HepG2 (cell line): Measurements from ENCODE around the gene CBX5. TPM values are rescaled to one million over a fixed set of nuclear protein-coding genes. Genes with fewer than 3 reads are reported as not detected.

Source experiments
- ATAC-seq: fragments of 200-7000 bp; cut with Tn5 transposase; 3 replicates; pipeline ENCODE4 v1.9.1; 2020; ENCODE audit warnings: mild to moderate bottlenecking, moderate library complexity
- BruUV-seq: library from RNA; stranded (reverse); fragments of 400-500 nt; replicated peaks from 2 replicates; lab custom pipeline; 2021; lab: Mats Ljungman, UMichigan
- CTCF ChIA-PET: fragments of 300-600 bp; formaldehyde crosslinking; extraction: SDS; loops from one replicate; lab custom pipeline; 2021; ENCODE audit warnings: low total read pairs, inconsistent platforms, low intra/inter-chr PET ratio; lab: Yijun Ruan, JAX
- POLR2A ChIA-PET: fragments of 350-600 bp; sonication (Branson Sonifier 250); formaldehyde crosslinking; loops from one replicate; lab custom pipeline; 2020; ENCODE audit warnings: antibody characterized with exemption, inconsistent platforms; lab: Yijun Ruan, JAX
- DNase-seq: peaks from one replicate; pipeline ENCODE4 v3.0.0-alpha.2; 2015; ENCODE audit warnings: low spot score
- FAIRE-seq: peaks from 3 replicates; lab custom pipeline; 2011; peaks lifted over from hg19 to GRCh38; lab: Jason Lieb, UNC
- H2AFZ ChIP-seq: one replicate; pipeline ENCODE4 v1.6.1; 2011; ENCODE audit warnings: low read length, inconsistent platforms
- H3K27ac ChIP-seq: fragments of 300-600 bp; 3 replicates; pipeline ENCODE4 v1.8.0; 2011; ENCODE audit warnings: mixed run types, mild to moderate bottlenecking, mixed read lengths, low read length, inconsistent platforms; ENCODE audit not compliant: insufficient read depth; ENCODE audit errors: extremely low read length
- H3K27me3 ChIP-seq, 2 experiments: fragments of 200-600 bp in 1 of 2; 2 replicates in 1 of 2; 3 replicates in 1 of 2; pipeline versions ENCODE4 v1.6.0 to v1.8.0; 2011; ENCODE audit warnings: low read length in 2 of 2, mild to moderate bottlenecking in 2 of 2, moderate library complexity in 2 of 2, inconsistent platforms in 1 of 2; ENCODE audit not compliant: insufficient read depth in 2 of 2, control insufficient read depth in 1 of 2
- H3K36me3 ChIP-seq, 2 experiments: fragments of 200-600 bp in 1 of 2; replicated peaks in 1 of 2; 2 replicates in 1 of 2; 3 replicates in 1 of 2; pipeline versions ENCODE4 v1.5.1 to v1.8.0; 2011; ENCODE audit warnings: low read length in 2 of 2, inconsistent platforms in 1 of 2; ENCODE audit not compliant: insufficient read depth in 2 of 2, control insufficient read depth in 1 of 2
- H3K4me1 ChIP-seq: 2 replicates; pipeline ENCODE4 v1.5.1; 2012; ENCODE audit warnings: low read length, inconsistent platforms; ENCODE audit not compliant: insufficient read depth
- H3K4me2 ChIP-seq: 2 replicates; pipeline ENCODE4 v1.6.0; 2011; ENCODE audit warnings: low read depth, low read length, inconsistent platforms
- H3K4me3 ChIP-seq, 3 experiments: fragments of 200-600 bp in 1 of 3; sonication (generic), shearing (Covaris generic) in 1 of 3; replicated peaks in 1 of 3; 2 replicates each; pipeline ENCODE4 v1.5.1; 2011 to 2016; ENCODE audit warnings: low read length in 3 of 3, inconsistent platforms in 2 of 3, low read depth in 2 of 3, mild to moderate bottlenecking in 2 of 3, control low read depth in 1 of 3, mixed read lengths in 1 of 3; ENCODE audit not compliant: insufficient read depth in 1 of 3
- H3K79me2 ChIP-seq: one replicate; pipeline ENCODE4 v1.6.1; 2011; ENCODE audit warnings: low read length, inconsistent platforms; ENCODE audit not compliant: insufficient read depth
- H3K9ac ChIP-seq: 2 replicates; pipeline ENCODE4 v1.6.0; 2011; ENCODE audit warnings: mild to moderate bottlenecking, low read depth, low read length, inconsistent platforms; ENCODE audit not compliant: insufficient read depth
- H3K9me3 ChIP-seq: 2 replicates; pipeline ENCODE4 v1.5.1; 2012; ENCODE audit warnings: mild to moderate bottlenecking, low read length
- H4K20me1 ChIP-seq: 2 replicates; pipeline ENCODE4 v1.6.0; 2011; ENCODE audit warnings: inconsistent platforms, mild to moderate bottlenecking, low read length, moderate library complexity; ENCODE audit not compliant: insufficient read depth
- CCAR2 ChIP-seq: fragments of 200-400 bp; formaldehyde crosslinking; optimal IDR thresholded peaks from 2 replicates; pipeline ENCODE3; 2018; ENCODE audit warnings: low read depth, mild to moderate bottlenecking, low read length, moderate library complexity
- DRAP1 ChIP-seq: IDR thresholded peaks from 2 replicates; pipeline ENCODE4 v1.6.1; 2016; ENCODE audit warnings: missing genetic modification reagents, missing compliant biosample characterization
- EED ChIP-seq: sonication (generic); formaldehyde crosslinking; IDR thresholded peaks from 2 replicates; pipeline ENCODE4 v1.5.0; 2020; ENCODE audit warnings: mild to moderate bottlenecking, missing genetic modification reagents
- KDM5A ChIP-seq: fragments of 200-600 bp; sonication (generic); IDR thresholded peaks from 2 replicates; pipeline ENCODE4 v1.7.0; 2018; ENCODE audit warnings: antibody characterized with exemption, mild to moderate bottlenecking, low read length, borderline replicate concordance
- PPARG ChIP-seq: conservative IDR thresholded peaks from 2 replicates; pipeline ENCODE4 v1.6.1; 2016; ENCODE audit warnings: missing biosample characterization, missing genetic modification reagents
- THRA ChIP-seq: sonication (generic); formaldehyde crosslinking; IDR thresholded peaks from 2 replicates; pipeline ENCODE4 v1.4.0; 2020; ENCODE audit warnings: missing genetic modification reagents, borderline replicate concordance
- ZFP62 ChIP-seq: sonication (generic); formaldehyde crosslinking; IDR thresholded peaks from 2 replicates; pipeline ENCODE4 v1.4.0; 2020; ENCODE audit warnings: missing genetic modification reagents
- ZNF530 ChIP-seq: sonication (generic); formaldehyde crosslinking; IDR thresholded peaks from 2 replicates; pipeline ENCODE4 v1.5.0; 2020; ENCODE audit warnings: low read depth, mild to moderate bottlenecking, missing genetic modification reagents
- ZNF766 ChIP-seq: sonication (generic); formaldehyde crosslinking; IDR thresholded peaks from 2 replicates; pipeline ENCODE4 v1.5.0; 2020; ENCODE audit warnings: missing genetic modification reagents, borderline replicate concordance
- WGBS: methylation state at CpG from one replicate; pipeline ENCODE4 v1.1.6; 2017; ENCODE audit warnings: low lambda C conversion rate; 5-methylcytosine and 5-hydroxymethylcytosine counted together
- in situ Hi-C: cut with HindIII; loops from 2 replicates; pipeline ENCODE4 v1.10.0; 2017; ENCODE audit warnings: low pct_unique_long_range_greater_than_20kb; ENCODE audit not compliant: extremely low pct_ligation_motif_present
- intact Hi-C: fragments of 100-400 bp; cut with micrococcal nuclease; formaldehyde crosslinking; loops from one replicate; pipeline ENCODE4 v1.10.0; 2022; ENCODE audit not compliant: unreplicated experiment
- polyA plus RNA-seq, 8 experiments: library from polyadenylated mRNA; depleted of rRNA in 3 of 8; stranded (reverse) in 7 of 8; unstranded in 1 of 8; fragments of >200 nt; fragmentation: Illumina TruSeq in 4 of 8; extraction: Trizol in 4 of 8; gene quantifications; 2 replicates each; pipeline versions ENCODE4 v1.2.1 to v1.2.3, GENCODE V29; 2011 to 2016; ENCODE audit warnings: low read depth in 4 of 8, missing spikeins in 1 of 8, mixed read lengths in 1 of 8; ENCODE audit not compliant: insufficient read depth in 1 of 8
- total RNA-seq, 5 experiments: library from RNA; depleted of rRNA; stranded (reverse); fragments of >200 nt; fragmentation: Illumina TruSeq; extraction: Trizol; gene quantifications; 2 replicates each; pipeline ENCODE4 v1.2.3, GENCODE V29; 2016; ENCODE audit warnings: low read depth in 1 of 5
- TF ChIP-seq, protein P1 (sequence below), 2 experiments: IDR thresholded peaks; 2 replicates each; pipeline ENCODE4 v1.6.1; 2011 to 2012; ENCODE audit warnings: low read length in 2 of 2, borderline replicate concordance in 1 of 2, low read depth in 1 of 2, mild to moderate bottlenecking in 1 of 2, moderate library complexity in 1 of 2
- TF ChIP-seq, protein P2 (sequence below): IDR thresholded peaks from 2 replicates; pipeline ENCODE4 v1.6.1; 2016
- TF ChIP-seq, protein P3 (sequence below): sonication (generic); formaldehyde crosslinking; IDR thresholded peaks from 2 replicates; pipeline ENCODE4 v1.5.0; 2020; ENCODE audit warnings: missing genetic modification reagents
- TF ChIP-seq, protein P4 (sequence below): sonication (generic); formaldehyde crosslinking; IDR thresholded peaks from 2 replicates; pipeline ENCODE4 v1.5.1; 2020; ENCODE audit warnings: missing genetic modification reagents, mild to moderate bottlenecking, borderline replicate concordance

CBX5 gene
- total and polyA plus RNA-seq, 2 of the 13 experiments (the other 11 are each of a cell fraction or from before 2014, with no cell fraction given) = 16.0 to 22.2 TPM

DNA sequence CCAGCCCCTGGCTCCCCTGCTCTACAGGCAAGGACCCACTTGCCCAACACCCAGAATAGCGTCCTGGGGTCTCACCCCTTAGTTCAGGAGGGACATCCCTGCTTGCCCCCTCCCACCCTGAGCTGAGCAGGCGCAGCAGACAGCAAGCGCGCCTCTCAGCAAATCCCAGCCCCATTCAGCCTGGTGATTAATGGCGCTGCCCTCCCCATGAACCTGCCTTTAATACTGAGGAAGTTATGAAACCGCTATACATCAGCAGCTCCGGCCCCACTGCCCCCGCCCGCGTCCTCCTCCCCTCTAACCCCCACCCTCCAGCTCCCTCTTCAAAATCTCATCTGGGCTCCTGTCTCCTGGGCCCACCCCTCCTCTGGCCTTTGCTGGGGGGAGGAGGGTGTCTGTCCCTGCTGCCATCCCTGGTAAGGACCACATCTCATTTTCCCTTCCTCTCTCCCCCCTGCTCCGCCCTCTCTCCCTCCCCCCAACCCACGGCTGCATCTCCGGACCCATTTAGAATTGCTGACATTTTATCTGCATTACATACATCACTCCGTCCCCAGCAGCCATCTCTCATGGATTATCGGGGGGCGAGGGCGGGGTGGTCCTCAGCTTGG lies 84.1 kb downstream of the CBX5 start:
- CTCF ChIA-PET = no interaction called here
- Histone ChIP-seq H3K4me3 (no peak overlapping the region), H3K9me3 (no peaks in the 10 kb centered on the region), H4K20me1 (no peaks in the 10 kb centered on the region), H2AFZ (no peak overlapping the region), H3K79me2 (no peaks in the 10 kb centered on the region), H3K4me1 (peaks cover 19% of the 10 kb centered on the region), H3K9ac (no peak overlapping the region), H3K36me3 (no peaks in the 10 kb centered on the region), H3K27ac (no peak overlapping the region), H3K4me2 (no peak overlapping the region), H3K27me3 (peaks cover 0 to 32% of the 10 kb centered on the region in 2 experiments; a peak in 3 of 5 replicates)
- ATAC-seq = no peak
- no peak for FAIRE-seq
- POLR2A ChIA-PET = no interaction called here
- no TSS peak for BruUV-seq
- in situ Hi-C loops = no loop called here
- intact Hi-C loops = no loop called here
- WGBS = 26% methylated on average over 17 of the region's 17 CpGs
- no peak for DNase-seq
- TF ChIP-seq ZNF530 (CRISPR knock-in tag) = no peak
- TF ChIP-seq PPARG = no peak
- TF ChIP-seq, protein P1, sequence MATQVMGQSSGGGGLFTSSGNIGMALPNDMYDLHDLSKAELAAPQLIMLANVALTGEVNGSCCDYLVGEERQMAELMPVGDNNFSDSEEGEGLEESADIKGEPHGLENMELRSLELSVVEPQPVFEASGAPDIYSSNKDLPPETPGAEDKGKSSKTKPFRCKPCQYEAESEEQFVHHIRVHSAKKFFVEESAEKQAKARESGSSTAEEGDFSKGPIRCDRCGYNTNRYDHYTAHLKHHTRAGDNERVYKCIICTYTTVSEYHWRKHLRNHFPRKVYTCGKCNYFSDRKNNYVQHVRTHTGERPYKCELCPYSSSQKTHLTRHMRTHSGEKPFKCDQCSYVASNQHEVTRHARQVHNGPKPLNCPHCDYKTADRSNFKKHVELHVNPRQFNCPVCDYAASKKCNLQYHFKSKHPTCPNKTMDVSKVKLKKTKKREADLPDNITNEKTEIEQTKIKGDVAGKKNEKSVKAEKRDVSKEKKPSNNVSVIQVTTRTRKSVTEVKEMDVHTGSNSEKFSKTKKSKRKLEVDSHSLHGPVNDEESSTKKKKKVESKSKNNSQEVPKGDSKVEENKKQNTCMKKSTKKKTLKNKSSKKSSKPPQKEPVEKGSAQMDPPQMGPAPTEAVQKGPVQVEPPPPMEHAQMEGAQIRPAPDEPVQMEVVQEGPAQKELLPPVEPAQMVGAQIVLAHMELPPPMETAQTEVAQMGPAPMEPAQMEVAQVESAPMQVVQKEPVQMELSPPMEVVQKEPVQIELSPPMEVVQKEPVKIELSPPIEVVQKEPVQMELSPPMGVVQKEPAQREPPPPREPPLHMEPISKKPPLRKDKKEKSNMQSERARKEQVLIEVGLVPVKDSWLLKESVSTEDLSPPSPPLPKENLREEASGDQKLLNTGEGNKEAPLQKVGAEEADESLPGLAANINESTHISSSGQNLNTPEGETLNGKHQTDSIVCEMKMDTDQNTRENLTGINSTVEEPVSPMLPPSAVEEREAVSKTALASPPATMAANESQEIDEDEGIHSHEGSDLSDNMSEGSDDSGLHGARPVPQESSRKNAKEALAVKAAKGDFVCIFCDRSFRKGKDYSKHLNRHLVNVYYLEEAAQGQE (IDR thresholded peaks at IDR 0.05; ENCODE audit: borderline replicate concordance in 1 of 2, low read depth in 1 of 2, low read length in 2 of 2) = no peak
- TF ChIP-seq DRAP1 (CRISPR knock-in tag) = no peak
- TF ChIP-seq EED (CRISPR knock-in tag) = no peak
- TF ChIP-seq ZFP62 (CRISPR knock-in tag) = no peak
- TF ChIP-seq, protein P2, sequence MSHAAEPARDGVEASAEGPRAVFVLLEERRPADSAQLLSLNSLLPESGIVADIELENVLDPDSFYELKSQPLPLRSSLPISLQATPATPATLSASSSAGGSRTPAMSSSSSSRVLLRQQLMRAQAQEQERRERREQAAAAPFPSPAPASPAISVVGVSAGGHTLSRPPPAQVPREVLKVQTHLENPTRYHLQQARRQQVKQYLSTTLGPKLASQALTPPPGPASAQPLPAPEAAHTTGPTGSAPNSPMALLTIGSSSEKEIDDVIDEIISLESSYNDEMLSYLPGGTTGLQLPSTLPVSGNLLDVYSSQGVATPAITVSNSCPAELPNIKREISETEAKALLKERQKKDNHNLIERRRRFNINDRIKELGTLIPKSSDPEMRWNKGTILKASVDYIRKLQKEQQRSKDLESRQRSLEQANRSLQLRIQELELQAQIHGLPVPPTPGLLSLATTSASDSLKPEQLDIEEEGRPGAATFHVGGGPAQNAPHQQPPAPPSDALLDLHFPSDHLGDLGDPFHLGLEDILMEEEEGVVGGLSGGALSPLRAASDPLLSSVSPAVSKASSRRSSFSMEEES = no peak
- TF ChIP-seq KDM5A = no peak
- no peak for TF ChIP-seq THRA
- TF ChIP-seq, protein P3, sequence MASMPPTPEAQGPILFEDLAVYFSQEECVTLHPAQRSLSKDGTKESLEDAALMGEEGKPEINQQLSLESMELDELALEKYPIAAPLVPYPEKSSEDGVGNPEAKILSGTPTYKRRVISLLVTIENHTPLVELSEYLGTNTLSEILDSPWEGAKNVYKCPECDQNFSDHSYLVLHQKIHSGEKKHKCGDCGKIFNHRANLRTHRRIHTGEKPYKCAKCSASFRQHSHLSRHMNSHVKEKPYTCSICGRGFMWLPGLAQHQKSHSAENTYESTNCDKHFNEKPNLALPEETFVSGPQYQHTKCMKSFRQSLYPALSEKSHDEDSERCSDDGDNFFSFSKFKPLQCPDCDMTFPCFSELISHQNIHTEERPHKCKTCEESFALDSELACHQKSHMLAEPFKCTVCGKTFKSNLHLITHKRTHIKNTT = no peak
- TF ChIP-seq, protein P4, sequence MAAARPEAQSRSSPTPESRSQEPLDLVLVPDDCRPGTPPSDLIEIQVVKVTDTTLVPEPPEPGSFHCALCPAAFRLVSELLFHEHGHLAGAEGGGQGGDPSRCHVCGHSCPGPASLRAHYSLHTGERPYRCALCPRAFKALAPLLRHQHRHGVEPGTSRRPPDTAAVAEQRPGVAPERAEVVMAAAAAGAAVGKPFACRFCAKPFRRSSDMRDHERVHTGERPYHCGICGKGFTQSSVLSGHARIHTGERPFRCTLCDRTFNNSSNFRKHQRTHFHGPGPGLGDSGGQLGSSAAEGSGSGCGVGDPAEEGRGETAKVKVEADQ = no peak
- no peak for TF ChIP-seq CCAR2
- TF ChIP-seq ZNF766 = no peak
